ENCODE results near the gene SMIM41. TPM values are rescaled to one million over a fixed set of nuclear protein-coding genes. Genes with fewer than 3 reads are reported as not detected.
A peak's percentile ranks its signal among the peaks of the same experiment; 100 is the strongest.

The SMIM41 gene
- under 1 TPM; 0.36 to 0.96 (median 0.39) TPM for polyA plus RNA-seq (ENCODE audit: insufficient read length in 3 of 3)

GRCh38 chr12:52079576-52080402 is at the start of gene SMIM41:
Gene SMIM41, plus strand, starts transcription at chr12:52079704. Its CDS starts 76 bp downstream, at chr12:52079780.
- no peak for DNase-seq (ENCODE audit: low read depth in 3 of 3, low spot score in 2 of 3)

- no peak for DNase-seq (ENCODE audit: low read depth in 3 of 3, low spot score in 2 of 3)
Measured at GRCh38 chr12:52032446-52032803, 47.1 kb upstream of the SMIM41 start.

GRCh38 chr12:52032804-52033445 is 46.6 kb upstream of the SMIM41 start:
- DNase-seq (ENCODE audit: low read depth in 3 of 3, low spot score in 2 of 3) = peak; percentile 86 to 91 (median 88)

- DNase-seq (ENCODE audit: low read depth in 3 of 3, low spot score in 2 of 3) = no peak
Measured at GRCh38 chr12:52033446-52034140, 45.9 kb upstream of the SMIM41 start.

- no peak for DNase-seq (ENCODE audit: low read depth in 3 of 3, low spot score in 2 of 3)
Measured at GRCh38 chr12:52035190-52035589, 44.3 kb upstream of the SMIM41 start.

- DNase-seq (ENCODE audit: low read depth in 3 of 3, low spot score in 2 of 3) = no peak
Measured at GRCh38 chr12:52035926-52036325, 43.6 kb upstream of the SMIM41 start.

- DNase-seq (ENCODE audit: low read depth in 3 of 3, low spot score in 2 of 3) = no peak
Measured at GRCh38 chr12:52036587-52037171, 42.8 kb upstream of the SMIM41 start.

- DNase-seq (ENCODE audit: low read depth in 3 of 3, low spot score in 2 of 3) = no peak
Measured at GRCh38 chr12:52037248-52037861, 42.1 kb upstream of the SMIM41 start.

- DNase-seq (ENCODE audit: low read depth in 3 of 3, low spot score in 2 of 3) = no peak
Measured at GRCh38 chr12:52038447-52038846, 41.1 kb upstream of the SMIM41 start.

GRCh38 chr12:52041035-52041434 is 38.5 kb upstream of the SMIM41 start:
- DNase-seq (ENCODE audit: low read depth in 3 of 3, low spot score in 2 of 3) = no peak

- no peak for DNase-seq (ENCODE audit: low read depth in 3 of 3, low spot score in 2 of 3)
Measured at GRCh38 chr12:52041695-52042123, 37.8 kb upstream of the SMIM41 start.

GRCh38 chr12:52042706-52043385 is 36.7 kb upstream of the SMIM41 start:
- no peak for DNase-seq (ENCODE audit: low read depth in 3 of 3, low spot score in 2 of 3)

GRCh38 chr12:52043386-52044212 is 35.9 kb upstream of the SMIM41 start:
- DNase-seq (ENCODE audit: low read depth in 3 of 3, low spot score in 2 of 3) = no peak

- no peak for DNase-seq (ENCODE audit: low read depth in 3 of 3, low spot score in 2 of 3)
Measured at GRCh38 chr12:52044292-52044983, 35.1 kb upstream of the SMIM41 start.

GRCh38 chr12:52045794-52046199 is 33.7 kb upstream of the SMIM41 start:
- no peak for DNase-seq (ENCODE audit: low read depth in 3 of 3, low spot score in 2 of 3)

- DNase-seq (ENCODE audit: low read depth in 3 of 3, low spot score in 2 of 3) = no peak
Measured at GRCh38 chr12:52046859-52047258, 32.6 kb upstream of the SMIM41 start.

GRCh38 chr12:52049286-52049685 is 30.2 kb upstream of the SMIM41 start:
- no peak for DNase-seq (ENCODE audit: low read depth in 3 of 3, low spot score in 2 of 3)

GRCh38 chr12:52049688-52050087 is 29.8 kb upstream of the SMIM41 start:
- no peak for DNase-seq (ENCODE audit: low read depth in 3 of 3, low spot score in 2 of 3)

All from right renal cortex interstitium (tissue), 3 donors.